NCI-H460 (cell line): ENCODE data around the gene UTS2R. TPM values are rescaled to one million over a fixed set of nuclear protein-coding genes. Genes with fewer than 3 reads are reported as not detected.
A peak's percentile ranks its signal among the peaks of the same experiment; 100 is the strongest.
"Not testable (repeated sequence)": the region's sequence is repeated elsewhere in the genome, so short reads cannot be mapped to it uniquely, and the experiment has no call there.

Source experiments
- DNase-seq: peaks from one replicate; pipeline ENCODE4 v3.0.0-alpha.2; 2016; ENCODE audit warnings: low read depth; ENCODE audit errors: extremely low read depth
- total RNA-seq: library from RNA; depleted of rRNA; stranded (reverse); fragments of >200 nt; shearing (Covaris generic); gene quantifications from 2 replicates; pipeline ENCODE4 v1.2.3, GENCODE V29; 2014

UTS2R gene
- total RNA-seq, 1 experiment from 2014 or later = not detected

GRCh38 chr17:82403662-82404660, 32.4 kb downstream of the UTS2R start:
- no peak for DNase-seq

DNA sequence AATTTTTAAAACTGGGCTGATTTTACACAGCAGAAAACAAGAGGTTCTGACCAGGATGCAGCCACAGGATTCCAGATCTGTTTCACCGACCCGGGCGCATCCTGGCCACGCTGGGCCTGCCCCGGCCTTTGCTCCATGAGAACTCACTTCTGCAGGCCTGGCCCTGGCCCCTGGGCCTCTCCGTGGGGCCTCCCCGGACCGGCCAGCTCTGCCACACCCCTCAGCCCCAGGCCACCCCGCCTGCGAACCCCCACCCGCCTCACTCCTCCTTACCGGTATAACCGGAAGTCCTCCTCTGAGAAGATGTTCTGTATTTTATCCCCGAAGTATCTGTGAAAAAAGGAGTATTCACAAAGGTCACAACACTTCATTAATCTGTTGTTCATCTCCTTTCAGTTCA, 33.5 kb downstream of the UTS2R start:
- no peak for DNase-seq

GRCh38 chr17:82406131-82406671, 34.6 kb downstream of the UTS2R start:
- DNase-seq = no peak

GRCh38 chr17:82407255-82407654, 35.7 kb downstream of the UTS2R start:
- DNase-seq = no peak

DNA sequence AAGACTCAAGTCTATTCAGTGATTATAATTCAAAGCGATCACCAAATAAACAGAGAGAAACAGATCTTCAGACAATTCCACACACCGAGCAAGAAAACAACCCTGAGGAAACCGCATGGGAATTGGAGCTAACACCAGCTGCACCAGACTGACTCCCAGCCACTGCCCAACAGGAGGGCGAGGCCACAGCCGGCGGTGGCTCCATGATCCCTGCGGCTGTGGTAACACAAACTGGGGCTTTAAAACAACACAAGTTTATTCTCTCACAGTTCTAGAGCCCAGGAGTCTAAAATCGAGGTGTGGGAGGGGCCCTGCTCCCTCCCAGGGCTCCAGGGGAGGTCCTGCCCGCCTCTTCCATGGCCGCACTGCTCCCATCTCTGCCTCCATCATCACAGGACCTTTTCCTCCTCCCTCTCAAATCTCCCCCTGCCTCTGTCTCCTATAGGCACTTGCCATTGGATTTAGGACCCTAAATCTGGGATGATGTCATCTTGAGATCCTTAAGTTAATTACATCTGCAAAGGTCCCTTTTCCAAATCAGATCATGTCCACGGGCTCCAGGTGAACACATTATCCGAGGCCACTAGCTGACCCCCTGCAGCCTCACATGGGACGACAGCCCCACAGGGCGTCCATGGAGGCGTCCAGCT, 36.8 kb downstream of the UTS2R start:
- DNase-seq = no peak

GRCh38 chr17:82408938-82409318, 37.4 kb downstream of the UTS2R start:
- no peak for DNase-seq

- no peak for DNase-seq
Measured at GRCh38 chr17:82410014-82410716, 38.6 kb downstream of the UTS2R start.

- no peak for DNase-seq
Measured at GRCh38 chr17:82411396-82412053, 40.0 kb downstream of the UTS2R start.

DNA sequence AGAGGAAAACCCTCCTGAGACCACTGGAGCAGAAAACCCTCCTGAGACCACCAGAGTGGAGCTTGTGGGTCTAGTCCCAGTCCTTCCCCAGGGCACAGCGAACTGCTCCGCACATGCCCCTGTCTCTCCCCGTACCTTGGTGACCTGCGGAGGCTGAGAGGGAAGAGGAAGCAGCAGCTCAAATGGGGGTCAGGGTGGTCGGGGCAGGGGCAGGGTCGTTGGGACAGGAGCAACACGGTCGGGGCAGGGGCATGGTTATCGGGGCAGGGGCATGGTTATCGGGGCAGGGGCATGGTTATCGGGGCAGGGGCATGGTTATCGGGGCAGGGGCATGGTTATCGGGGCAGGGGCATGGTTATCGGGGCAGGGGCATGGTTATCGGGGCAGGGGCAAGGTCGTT, 40.5 kb downstream of the UTS2R start:
- not testable (repeated sequence) for DNase-seq

DNA sequence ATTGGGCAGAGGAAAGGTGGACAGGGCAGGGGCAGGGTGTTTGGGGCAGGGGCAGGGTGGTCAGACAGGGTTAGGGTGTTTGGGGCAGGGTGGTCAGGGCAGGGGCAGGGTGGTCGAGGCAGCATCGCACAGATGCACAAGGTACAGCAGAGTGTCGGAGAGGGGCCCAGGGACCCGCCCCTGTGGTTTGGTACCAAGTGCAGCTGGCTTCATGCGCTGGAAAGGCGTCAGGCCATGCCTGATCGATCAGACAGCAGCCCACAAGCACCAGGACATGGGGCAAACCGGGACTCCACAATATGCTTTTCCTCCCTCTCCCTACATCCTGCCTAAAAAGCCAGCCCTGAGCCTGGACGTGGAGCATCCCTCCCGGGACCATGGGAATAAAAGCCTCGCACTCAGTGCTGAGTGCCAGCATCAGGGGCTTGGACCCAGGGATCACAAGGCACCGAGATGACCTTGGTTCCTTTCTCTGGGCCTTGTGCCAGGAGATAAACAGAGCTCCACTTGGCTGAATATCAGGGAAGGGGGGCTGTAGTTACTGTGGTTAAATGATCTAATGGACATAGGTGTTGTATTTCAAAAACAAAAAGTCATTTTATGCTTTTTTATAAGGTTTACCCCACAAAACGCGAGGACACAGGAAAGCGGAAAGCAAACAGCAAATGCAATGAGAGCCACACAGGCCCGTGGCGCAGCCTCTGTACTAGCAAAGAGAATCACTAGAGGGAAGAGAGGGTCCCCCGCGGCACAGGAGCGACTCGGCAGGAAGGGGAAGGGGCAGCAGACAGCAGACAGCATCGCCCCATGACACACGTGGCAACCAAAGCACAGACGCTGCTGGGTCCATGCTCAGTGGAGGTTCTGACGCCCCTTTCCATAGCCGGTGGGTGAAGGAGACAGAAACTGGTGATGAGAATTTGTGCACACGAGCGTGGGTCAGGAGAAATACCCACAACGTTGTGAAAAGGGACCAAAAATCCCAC, 41.3 kb downstream of the UTS2R start:
- no peak for DNase-seq

- DNase-seq = peak; percentile 58
Measured at GRCh38 chr17:82414548-82415281, 43.1 kb downstream of the UTS2R start.

- no peak for DNase-seq
Measured at GRCh38 chr17:82415336-82415735, 43.8 kb downstream of the UTS2R start.

DNA sequence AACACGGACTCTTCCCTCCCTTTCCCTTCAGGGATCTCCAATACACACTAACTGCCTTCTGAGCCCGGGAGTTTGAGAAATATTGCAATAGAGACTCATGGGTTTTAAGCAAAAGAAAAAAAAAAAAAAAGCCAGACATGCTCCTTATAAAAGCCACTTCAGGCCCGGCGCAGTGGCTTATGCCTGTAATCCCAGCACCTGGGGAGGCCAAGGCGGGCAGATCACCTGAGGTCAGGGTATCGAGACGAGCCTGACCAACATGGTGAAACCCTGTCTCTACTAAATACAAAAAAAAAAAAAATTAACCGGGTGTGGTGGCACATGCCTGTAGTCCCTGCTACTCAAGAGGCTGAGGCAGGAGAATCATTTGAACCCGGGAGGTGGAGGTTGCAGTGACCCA, 44.2 kb downstream of the UTS2R start:
- DNase-seq = no peak

DNA sequence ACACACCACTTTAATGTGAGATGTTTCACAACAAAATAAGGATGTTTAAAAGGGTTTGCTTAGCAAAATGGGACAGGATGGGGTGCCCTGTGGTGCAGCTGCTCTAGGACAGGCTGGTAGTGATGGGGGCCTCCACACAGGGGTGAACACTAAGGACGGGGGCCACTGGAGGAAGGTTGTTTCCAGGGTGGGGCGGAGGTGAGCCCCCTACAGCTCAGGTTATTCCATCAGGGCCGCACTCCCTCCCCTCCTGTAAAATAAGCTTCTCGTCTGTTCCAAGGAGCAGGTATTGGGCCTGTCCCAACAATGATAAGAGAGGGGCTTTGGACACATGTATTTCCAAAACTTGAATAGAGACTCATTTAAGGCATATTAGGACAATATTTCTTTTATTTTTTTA, 44.7 kb downstream of the UTS2R start:
- no peak for DNase-seq

DNA sequence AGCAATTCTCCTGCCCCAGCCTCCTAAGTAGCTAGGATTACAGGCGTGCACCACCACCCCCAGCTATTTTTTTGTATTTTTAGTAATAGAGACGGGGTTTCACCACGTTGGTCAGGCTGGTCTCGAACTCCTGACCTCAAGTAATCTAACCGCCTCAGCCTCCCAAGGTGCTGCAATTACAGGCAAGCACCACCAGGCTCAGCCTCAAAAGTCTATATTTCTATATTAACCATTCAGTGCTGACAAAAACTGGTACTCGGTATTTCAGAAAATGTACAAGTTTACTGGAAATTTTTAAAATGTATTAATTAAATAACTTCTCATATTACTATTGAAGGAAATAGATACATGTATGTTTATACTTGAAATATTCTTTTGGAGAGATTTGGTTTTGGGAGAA, 45.2 kb downstream of the UTS2R start:
- no peak for DNase-seq

- peak; percentile 75 for DNase-seq
Measured at GRCh38 chr17:82418001-82418986, 46.7 kb downstream of the UTS2R start, which contains the start of the genes HEXD and OGFOD3. Gene HEXD (plus strand): TSS chr17:82418347. CDS start chr17:82419800, 1,453 bp downstream. Gene OGFOD3 (minus strand): TSS chr17:82418586. CDS start chr17:82418485, 101 bp downstream.

- DNase-seq = no peak
Measured at GRCh38 chr17:82419540-82419939, 48.0 kb downstream of the UTS2R start.
